Measurements from ENCODE around the gene SUMO4. TPM values are rescaled to one million over a fixed set of nuclear protein-coding genes. Genes with fewer than 3 reads are reported as not detected.

Gene SUMO4
- polyA plus RNA-seq, 1 of the 3 experiments (the other 2 are of a cell fraction), result not detected

GRCh38 chr6:149392093-149392492 is 8.0 kb upstream of the SUMO4 start:
- Histone ChIP-seq H3K4me2 (no peak overlapping the region), H2AFZ (ENCODE audit: low read depth) (no peak overlapping the region), H3K9ac (no peak overlapping the region), H3K79me2 (ENCODE audit: insufficient read depth) (peaks cover 96% of the 10 kb centered on the region), H3F3A (replicated peaks; ENCODE audit: insufficient read depth) (peaks cover 14% of the 10 kb centered on the region), H3K36me3 (replicated peaks in 1 of 2; ENCODE audit: control insufficient read depth in 1 of 2, insufficient read depth in 2 of 2, low read length in 1 of 2) (peaks cover 15 to 44% of the 10 kb centered on the region in 2 experiments), H4K20me1 (ENCODE audit: insufficient read depth) (peaks cover 58% of the 10 kb centered on the region), H3K9me3 (no peaks in the 10 kb centered on the region), H3K27ac (ENCODE audit: low read depth in 2 of 2, low read length in 1 of 2) (no peak overlapping the region), H3K27me3 (ENCODE audit: insufficient read depth) (no peaks in the 10 kb centered on the region), H3K4me1 (ENCODE audit: control insufficient read depth in 1 of 2, insufficient read depth in 2 of 2, low read depth in 1 of 2, low read length in 1 of 2) (peaks cover 4 to 7% of the 10 kb centered on the region in 2 experiments; a peak in 2 of 4 replicates), H3K4me3 (ENCODE audit: low read depth in 2 of 2, low read length in 1 of 2) (no peak overlapping the region), H3K9me2 (no peaks in the 10 kb centered on the region)
- ChIA-PET CTCF (interaction anchor here (0.8 to 1.1 kb wide), 2 partner anchors 46 to 125 kb away, joined by 3 read pairs; no protein-coding TSS in a partner anchor), POLR2A (no interaction called here)
- TF ChIP-seq POLR2AphosphoS5 (IDR thresholded peaks at IDR 0.05; ENCODE audit: low read depth, low read length) (no peak), RAD21 (IDR thresholded peaks at IDR 0.05; ENCODE audit: low read length) (no peak), MXI1 (IDR thresholded peaks at IDR 0.05; ENCODE audit: low read depth, low read length) (no peak), RXRA (IDR thresholded peaks at IDR 0.05; ENCODE audit: borderline replicate concordance, low read depth) (no peak), EP300 (IDR thresholded peaks at IDR 0.05; ENCODE audit: borderline replicate concordance in 1 of 2, low read depth in 1 of 2, low read length in 1 of 2) (no peak), YY1 (IDR thresholded peaks at IDR 0.05; ENCODE audit: low read depth) (no peak), TEAD4 (IDR thresholded peaks at IDR 0.05; ENCODE audit: borderline replicate concordance, insufficient read depth) (no peak), RCOR1 (IDR thresholded peaks at IDR 0.05; ENCODE audit: low read length) (no peak), TCF12 (IDR thresholded peaks at IDR 0.05) (no peak), FOXJ3 (CRISPR knock-in tag; IDR thresholded peaks at IDR 0.05) (no peak), NFIC (IDR thresholded peaks at IDR 0.05; ENCODE audit: borderline replicate concordance) (no peak), USF1 (IDR thresholded peaks at IDR 0.05; ENCODE audit: borderline replicate concordance, low read depth) (no peak), JUND (IDR thresholded peaks at IDR 0.05) (no peak), NRF1 (IDR thresholded peaks at IDR 0.05; ENCODE audit: low read depth, low read length) (no peak), FOSL2 (IDR thresholded peaks at IDR 0.05; ENCODE audit: borderline replicate concordance, low read depth) (no peak), MAX (IDR thresholded peaks at IDR 0.05; ENCODE audit: low read depth) (no peak)
- no peak for DNase-seq
- WGBS (ENCODE audit: low lambda C conversion rate), result 98% methylated on average over 6 of the region's 6 CpGs

- peaks cover 14% of the 10 kb centered on the region for H3F3A ChIP-seq (replicated peaks; ENCODE audit: insufficient read depth)
- CTCF ChIA-PET, result interaction anchor here (0.8 kb wide), 1 partner anchor 47 kb away, joined by 3 read pairs; no protein-coding TSS in a partner anchor
- H2AFZ ChIP-seq (ENCODE audit: low read depth), result no peak overlapping the region
- H3K79me2 ChIP-seq (ENCODE audit: insufficient read depth), result peaks cover 96% of the 10 kb centered on the region
- POLR2A ChIA-PET, result no interaction called here
- H3K27ac ChIP-seq (ENCODE audit: low read depth in 2 of 2, low read length in 1 of 2), result no peak overlapping the region; a peak in 1 of 4 replicates
- H3K9me3 ChIP-seq, result no peaks in the 10 kb centered on the region
- H3K4me1 ChIP-seq (ENCODE audit: control insufficient read depth in 1 of 2, insufficient read depth in 2 of 2, low read depth in 1 of 2, low read length in 1 of 2), result peaks cover 4 to 7% of the 10 kb centered on the region in 2 experiments; a peak in 2 of 4 replicates
- peaks cover 17 to 48% of the 10 kb centered on the region in 2 experiments for H3K36me3 ChIP-seq (replicated peaks in 1 of 2; ENCODE audit: control insufficient read depth in 1 of 2, insufficient read depth in 2 of 2, low read length in 1 of 2)
- H3K4me3 ChIP-seq (ENCODE audit: low read depth in 2 of 2, low read length in 1 of 2), result no peak overlapping the region
- no peaks in the 10 kb centered on the region for H3K9me2 ChIP-seq
- no peak overlapping the region for H3K4me2 ChIP-seq
- no peak for DNase-seq
- peaks cover 58% of the 10 kb centered on the region for H4K20me1 ChIP-seq (ENCODE audit: insufficient read depth)
- TF ChIP-seq NRF1 (IDR thresholded peaks at IDR 0.05; ENCODE audit: low read depth, low read length) (no peak), RAD21 (IDR thresholded peaks at IDR 0.05; ENCODE audit: low read length) (no peak), YY1 (IDR thresholded peaks at IDR 0.05; ENCODE audit: low read depth) (no peak), TCF12 (IDR thresholded peaks at IDR 0.05) (no peak), POLR2AphosphoS5 (IDR thresholded peaks at IDR 0.05; ENCODE audit: low read depth, low read length) (no peak), FOXJ3 (CRISPR knock-in tag; IDR thresholded peaks at IDR 0.05) (no peak), TEAD4 (IDR thresholded peaks at IDR 0.05; ENCODE audit: borderline replicate concordance, insufficient read depth) (no peak), TAF1 (IDR thresholded peaks at IDR 0.05; ENCODE audit: borderline replicate concordance, low read depth, low read length) (no peak)
- H3K27me3 ChIP-seq (ENCODE audit: insufficient read depth), result no peaks in the 10 kb centered on the region
- H3K9ac ChIP-seq, result no peak overlapping the region
Observed at GRCh38 chr6:149392535-149392934, 7.5 kb upstream of the SUMO4 start.
